HG03280 (cell line): Measurements from ENCODE around the gene TPH2.

Experiments
- ATAC-seq: cut with Tn5 transposase; IDR thresholded peaks from one replicate; pipeline ENCODE4 v1.9.1; 2021; ENCODE audit warnings: mild to moderate bottlenecking, moderate library complexity; ENCODE audit not compliant: unreplicated experiment

TPH2 gene

DNA sequence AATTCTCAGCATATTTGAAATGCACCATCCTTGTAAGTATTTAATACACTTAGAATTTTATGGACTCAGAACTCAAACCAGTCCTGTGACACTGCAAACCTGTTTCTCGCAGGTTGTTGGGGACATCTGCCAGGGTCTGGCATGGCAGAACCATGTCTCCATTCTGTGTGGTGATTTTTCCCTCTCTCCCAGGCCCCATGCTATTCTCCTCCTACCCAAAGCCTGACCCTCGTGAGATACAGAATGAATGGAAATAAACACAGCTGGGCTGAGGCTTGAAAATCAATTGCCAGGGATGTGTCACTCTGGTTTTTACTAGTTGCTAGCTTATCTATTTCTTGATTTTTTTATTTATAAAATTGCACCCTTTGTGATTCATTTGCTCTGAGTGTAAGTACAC, 19.8 kb downstream of the TPH2 start:
- no peak for ATAC-seq

- ATAC-seq, result no peak
These were observed 20.4 kb downstream of the TPH2 start for GRCh38 chr12:71958993-71959578.

DNA sequence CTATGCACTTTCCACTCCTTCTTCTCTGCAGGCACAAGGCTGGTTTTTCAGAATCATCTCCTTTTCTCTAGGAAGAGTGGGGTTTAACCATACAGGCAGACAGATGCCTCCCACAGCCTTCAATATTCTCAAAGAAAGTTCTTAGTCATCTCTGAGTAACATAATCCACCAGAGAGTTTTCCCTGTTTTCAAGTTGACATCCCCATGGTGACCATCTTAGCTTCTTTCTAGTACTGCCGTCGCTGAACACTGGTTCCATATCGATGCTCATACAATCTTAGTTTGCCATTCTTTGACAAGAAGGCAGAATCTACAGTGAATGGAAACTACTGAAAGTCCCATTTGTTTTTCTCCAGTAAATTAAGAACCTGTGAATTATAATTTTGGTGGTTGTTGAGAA, 28.6 kb downstream of the TPH2 start:
- no peak for ATAC-seq

- no peak for ATAC-seq
These were observed 30.7 kb downstream of the TPH2 start for GRCh38 chr12:71969330-71969729.

- ATAC-seq, result no peak
These were observed 31.4 kb downstream of the TPH2 start for GRCh38 chr12:71970031-71970430.

DNA sequence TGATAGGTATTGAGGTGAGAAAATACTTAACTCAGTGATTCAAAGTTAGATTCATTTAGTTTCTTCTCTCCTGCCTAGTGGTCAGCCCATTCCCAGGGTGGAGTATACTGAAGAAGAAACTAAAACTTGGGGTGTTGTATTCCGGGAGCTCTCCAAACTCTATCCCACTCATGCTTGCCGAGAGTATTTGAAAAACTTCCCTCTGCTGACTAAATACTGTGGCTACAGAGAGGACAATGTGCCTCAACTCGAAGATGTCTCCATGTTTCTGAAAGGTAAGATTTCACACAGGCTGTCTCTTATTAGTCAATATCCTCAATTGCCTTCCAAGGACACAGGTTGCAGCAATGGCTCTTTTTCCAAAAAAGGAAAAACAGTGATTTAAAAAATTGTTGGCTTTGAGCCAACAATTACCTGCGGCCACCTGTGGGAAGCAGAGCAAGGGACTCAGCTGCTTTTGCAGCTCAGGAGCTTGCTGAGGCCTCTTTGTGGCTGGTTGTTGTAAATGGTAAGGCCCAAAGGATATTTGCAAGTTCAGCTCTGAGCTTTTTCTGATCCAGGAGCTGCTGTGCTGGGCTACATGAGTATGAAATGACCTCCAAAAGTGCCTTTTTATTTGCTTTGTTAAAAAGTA, 33.9 kb downstream of the TPH2 start:
- no peak for ATAC-seq

GRCh38 chr12:71973687-71974086, 35.0 kb downstream of the TPH2 start:
- ATAC-seq, result no peak

DNA sequence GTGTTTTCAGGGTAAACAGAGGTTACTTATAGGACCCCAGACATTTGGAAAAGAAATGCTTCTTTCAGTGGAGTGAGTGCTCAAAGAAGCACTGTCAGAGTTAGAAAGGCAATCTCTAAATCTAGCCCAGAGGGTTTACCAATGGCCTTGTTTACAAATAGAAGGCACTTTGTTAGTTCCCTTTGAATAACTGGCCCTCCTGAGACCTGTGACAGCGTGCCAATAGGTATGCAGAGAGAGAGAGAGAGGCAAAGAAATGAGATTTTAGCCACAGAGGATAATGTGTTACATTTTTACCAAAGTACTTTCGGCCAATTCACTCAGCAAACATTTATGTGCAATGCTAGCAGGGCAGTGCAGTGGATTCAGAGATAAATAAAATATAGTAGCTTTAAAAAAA, 41.9 kb downstream of the TPH2 start:
- ATAC-seq, result no peak

DNA sequence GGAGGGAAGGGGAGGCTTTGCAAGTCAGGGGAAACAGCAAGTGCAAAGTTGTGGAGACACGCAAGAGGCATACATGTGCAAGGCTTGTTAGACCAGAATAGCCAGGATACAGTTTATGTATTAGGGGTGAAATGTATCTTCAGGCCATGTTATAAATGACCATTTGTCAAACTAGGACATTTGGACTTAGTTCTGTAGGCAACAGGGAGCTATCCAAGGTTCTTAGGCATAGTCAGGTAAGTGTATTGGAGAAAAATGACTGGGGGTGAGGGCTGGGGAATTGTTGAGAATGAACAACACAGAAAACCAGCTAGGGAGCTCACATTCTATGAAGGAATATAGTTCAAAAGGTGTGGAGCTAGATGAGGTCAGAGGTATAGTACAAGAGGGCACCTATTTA, 42.5 kb downstream of the TPH2 start:
- no peak for ATAC-seq

GRCh38 chr12:71994715-71995114, 56.1 kb downstream of the TPH2 start:
- no peak for ATAC-seq

- ATAC-seq, result no peak
These were observed 61.1 kb downstream of the TPH2 start for GRCh38 chr12:71999795-72000194.

- ATAC-seq, result no peak
These were observed 62.5 kb downstream of the TPH2 start for GRCh38 chr12:72000969-72001648.

- ATAC-seq, result no peak
These were observed 68.1 kb downstream of the TPH2 start for GRCh38 chr12:72006766-72007165.

GRCh38 chr12:72010356-72010755, 71.7 kb downstream of the TPH2 start:
- no peak for ATAC-seq

DNA sequence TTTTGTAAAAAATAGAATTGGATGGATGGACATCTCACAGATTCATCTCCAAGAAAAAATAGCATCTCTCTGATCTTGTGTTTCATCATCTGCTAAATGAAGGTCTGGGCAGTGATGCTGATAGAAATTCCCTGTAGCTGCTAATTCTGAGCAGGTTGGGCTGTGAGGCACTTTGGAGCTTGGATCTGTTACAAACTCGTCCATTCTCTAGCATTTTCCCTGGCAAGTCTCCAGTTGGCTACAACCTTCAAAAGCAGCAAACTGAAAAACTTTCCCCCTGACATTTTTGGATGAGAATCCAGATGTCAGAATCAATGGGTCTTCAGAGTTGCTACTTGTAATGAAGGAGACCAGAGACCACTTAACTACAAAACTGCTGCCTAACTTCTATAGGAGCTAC, 72.7 kb downstream of the TPH2 start:
- no peak for ATAC-seq

GRCh38 chr12:72012874-72013273, 74.2 kb downstream of the TPH2 start:
- ATAC-seq, result no peak

- ATAC-seq, result no peak
These were observed 77.2 kb downstream of the TPH2 start for GRCh38 chr12:72015895-72016294.

GRCh38 chr12:72017054-72017651, 78.5 kb downstream of the TPH2 start:
- ATAC-seq, result peak; percentile 98

- no peak for ATAC-seq
These were observed 79.4 kb downstream of the TPH2 start for GRCh38 chr12:72018036-72018435.

DNA sequence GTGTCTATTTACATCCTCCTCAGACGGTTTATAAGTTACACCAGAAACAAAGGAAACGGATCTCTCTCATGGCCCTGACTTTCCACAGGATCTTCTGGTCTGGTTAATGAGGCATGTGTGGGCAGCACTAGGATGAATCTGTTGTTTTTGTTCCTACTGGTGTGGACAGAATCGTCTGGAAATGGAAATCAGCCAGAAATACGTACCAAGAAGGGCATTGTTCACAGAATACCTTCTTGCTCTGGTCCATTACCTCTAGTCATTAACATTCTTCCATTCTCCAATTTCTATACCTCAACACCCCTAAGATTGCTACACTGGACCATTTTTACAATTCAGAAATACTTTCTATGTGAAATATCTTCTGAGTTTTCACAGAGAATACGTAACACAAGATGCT, 86.0 kb downstream of the TPH2 start:
- no peak for ATAC-seq

GRCh38 chr12:72025524-72025923, 86.9 kb downstream of the TPH2 start:
- no peak for ATAC-seq

DNA sequence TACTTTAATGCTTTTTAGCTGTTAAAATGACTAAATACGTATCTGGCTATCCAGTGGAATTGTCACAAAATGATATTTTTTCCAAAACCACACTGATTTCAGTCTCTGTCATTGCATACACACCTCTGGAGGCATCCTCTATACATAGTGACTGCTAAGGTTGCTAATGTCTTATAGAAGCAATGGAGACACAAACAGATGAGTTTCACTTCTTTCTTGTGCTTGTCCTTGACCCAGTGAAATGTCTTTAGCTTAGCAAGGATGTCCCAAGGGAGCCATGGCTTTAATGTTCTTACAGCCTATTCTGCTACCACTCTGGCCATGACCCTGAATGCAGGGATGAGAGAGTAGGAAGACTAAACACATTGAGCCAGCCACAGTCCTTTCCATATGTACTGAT, 90.3 kb downstream of the TPH2 start:
- no peak for ATAC-seq
